ENCODE data around the gene UCK2.

DNA sequence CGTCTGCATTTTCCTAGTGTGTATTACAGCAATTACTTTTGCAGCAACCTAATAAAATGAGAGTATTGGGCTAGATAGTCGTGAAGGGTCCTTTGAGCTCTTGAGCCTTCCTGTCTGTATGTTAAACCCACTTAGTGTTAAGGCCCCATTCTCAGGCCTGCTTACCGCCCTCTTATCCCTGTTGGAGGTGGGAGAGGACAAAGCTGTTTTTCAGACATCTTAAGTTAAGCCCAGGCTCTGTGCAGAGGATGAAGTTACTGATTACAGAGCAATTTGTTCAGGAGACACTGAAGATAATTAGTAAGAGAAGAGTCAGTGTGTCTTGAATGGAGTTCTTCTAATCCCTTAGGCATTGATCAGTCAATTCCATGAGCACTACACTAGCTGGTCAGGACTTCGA, 114.6 kb downstream of the UCK2 start:
- no peak for TF ChIP-seq CTCF (IDR thresholded peaks at IDR 0.05)
- no peak for TF ChIP-seq POLR2A (IDR thresholded peaks at IDR 0.05)
